Ishikawa (cell line): ENCODE data around the gene SLC11A1.

ENCODE experiments used
- EGR1 ChIP-seq: IDR thresholded peaks from 2 replicates; pipeline ENCODE4 v1.6.1; 2012
- EP300 ChIP-seq: IDR thresholded peaks from 2 replicates; pipeline ENCODE4 v1.6.1; 2012; ENCODE audit warnings: borderline replicate concordance
- FOXM1 ChIP-seq: IDR thresholded peaks from 2 replicates; pipeline ENCODE4 v1.6.1; 2012; ENCODE audit warnings: low read depth, borderline replicate concordance
- NFIC ChIP-seq: IDR thresholded peaks from 2 replicates; pipeline ENCODE4 v1.6.1; 2012
- TAF1 ChIP-seq: IDR thresholded peaks from 2 replicates; pipeline ENCODE4 v1.6.1; 2012; ENCODE audit warnings: low read depth, mild to moderate bottlenecking
- TCF12 ChIP-seq: IDR thresholded peaks from 2 replicates; pipeline ENCODE4 v1.6.1; 2012; ENCODE audit warnings: low read depth
- YY1 ChIP-seq: IDR thresholded peaks from 2 replicates; pipeline ENCODE4 v1.6.1; 2012; ENCODE audit warnings: low read depth
- TF ChIP-seq, protein P1 (sequence below): IDR thresholded peaks from 2 replicates; pipeline ENCODE4 v1.6.1; 2012; ENCODE audit warnings: low read depth, mild to moderate bottlenecking
- TF ChIP-seq, protein P2 (sequence below): IDR thresholded peaks from 2 replicates; pipeline ENCODE4 v1.6.1; 2012

DNA sequence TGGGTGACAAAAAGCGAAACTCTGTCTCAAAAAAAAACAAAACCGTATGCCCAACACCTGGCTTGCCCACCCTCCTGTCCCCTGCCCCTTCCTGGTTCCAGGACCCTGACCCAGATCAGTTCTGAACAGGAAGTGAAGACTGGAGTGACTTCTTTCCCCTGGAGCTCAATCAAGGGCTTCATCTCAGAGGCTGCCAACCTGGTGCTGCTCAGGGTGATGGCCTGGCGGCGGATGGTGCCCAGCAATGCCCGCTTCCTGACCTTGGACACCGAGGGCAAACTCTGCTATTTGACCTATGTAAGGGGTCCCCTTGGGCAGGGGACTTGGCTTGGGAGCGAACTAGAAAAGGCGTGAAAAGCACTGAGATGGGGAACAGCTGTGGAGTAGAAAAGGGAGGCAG lies 19.5 kb upstream of the SLC11A1 start:
- no peak for TF ChIP-seq FOXM1
- TF ChIP-seq EGR1 = no peak
- no peak for TF ChIP-seq YY1
- no peak for TF ChIP-seq EP300
- no peak for TF ChIP-seq TCF12
- TF ChIP-seq TAF1 = no peak
- TF ChIP-seq, protein P1, sequence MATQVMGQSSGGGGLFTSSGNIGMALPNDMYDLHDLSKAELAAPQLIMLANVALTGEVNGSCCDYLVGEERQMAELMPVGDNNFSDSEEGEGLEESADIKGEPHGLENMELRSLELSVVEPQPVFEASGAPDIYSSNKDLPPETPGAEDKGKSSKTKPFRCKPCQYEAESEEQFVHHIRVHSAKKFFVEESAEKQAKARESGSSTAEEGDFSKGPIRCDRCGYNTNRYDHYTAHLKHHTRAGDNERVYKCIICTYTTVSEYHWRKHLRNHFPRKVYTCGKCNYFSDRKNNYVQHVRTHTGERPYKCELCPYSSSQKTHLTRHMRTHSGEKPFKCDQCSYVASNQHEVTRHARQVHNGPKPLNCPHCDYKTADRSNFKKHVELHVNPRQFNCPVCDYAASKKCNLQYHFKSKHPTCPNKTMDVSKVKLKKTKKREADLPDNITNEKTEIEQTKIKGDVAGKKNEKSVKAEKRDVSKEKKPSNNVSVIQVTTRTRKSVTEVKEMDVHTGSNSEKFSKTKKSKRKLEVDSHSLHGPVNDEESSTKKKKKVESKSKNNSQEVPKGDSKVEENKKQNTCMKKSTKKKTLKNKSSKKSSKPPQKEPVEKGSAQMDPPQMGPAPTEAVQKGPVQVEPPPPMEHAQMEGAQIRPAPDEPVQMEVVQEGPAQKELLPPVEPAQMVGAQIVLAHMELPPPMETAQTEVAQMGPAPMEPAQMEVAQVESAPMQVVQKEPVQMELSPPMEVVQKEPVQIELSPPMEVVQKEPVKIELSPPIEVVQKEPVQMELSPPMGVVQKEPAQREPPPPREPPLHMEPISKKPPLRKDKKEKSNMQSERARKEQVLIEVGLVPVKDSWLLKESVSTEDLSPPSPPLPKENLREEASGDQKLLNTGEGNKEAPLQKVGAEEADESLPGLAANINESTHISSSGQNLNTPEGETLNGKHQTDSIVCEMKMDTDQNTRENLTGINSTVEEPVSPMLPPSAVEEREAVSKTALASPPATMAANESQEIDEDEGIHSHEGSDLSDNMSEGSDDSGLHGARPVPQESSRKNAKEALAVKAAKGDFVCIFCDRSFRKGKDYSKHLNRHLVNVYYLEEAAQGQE = no peak
- TF ChIP-seq, protein P2, sequence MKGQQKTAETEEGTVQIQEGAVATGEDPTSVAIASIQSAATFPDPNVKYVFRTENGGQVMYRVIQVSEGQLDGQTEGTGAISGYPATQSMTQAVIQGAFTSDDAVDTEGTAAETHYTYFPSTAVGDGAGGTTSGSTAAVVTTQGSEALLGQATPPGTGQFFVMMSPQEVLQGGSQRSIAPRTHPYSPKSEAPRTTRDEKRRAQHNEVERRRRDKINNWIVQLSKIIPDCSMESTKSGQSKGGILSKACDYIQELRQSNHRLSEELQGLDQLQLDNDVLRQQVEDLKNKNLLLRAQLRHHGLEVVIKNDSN = no peak
- no peak for TF ChIP-seq NFIC
